Stomach (tissue), 19 donors: ENCODE data around the gene VN1R5. TPM values are rescaled to one million over a fixed set of nuclear protein-coding genes. Genes with fewer than 3 reads are reported as not detected.
"Not testable (repeated sequence)": the region's sequence is repeated elsewhere in the genome, so short reads cannot be mapped to it uniquely, and the experiment has no call there.

Experiments used
- DNase-seq, 2 donors: peaks; one replicate each; pipeline versions ENCODE4 v3.0.0 to v3.0.0-alpha.2; 2013 to 2019
- H3K27ac ChIP-seq, 5 donors: fragments of 200-600 bp in 4 of 5; sonication (generic) in 4 of 5; one replicate each; pipeline ENCODE4 v1.5.1; 2013 to 2019; ENCODE audit warnings: mild to moderate bottlenecking in 1 of 5, moderate library complexity in 1 of 5
- H3K27me3 ChIP-seq, 3 donors: fragments of 200-600 bp; sonication (generic); one replicate each; pipeline ENCODE4 v1.5.1; 2017 to 2019; ENCODE audit warnings: mixed run types in 1 of 3
- H3K36me3 ChIP-seq, 4 donors: fragments of 200-600 bp; sonication (generic); 1 replicate in 3 of 4; 2 replicates in 1 of 4; pipeline ENCODE4 v1.5.1; 2016 to 2019
- H3K4me1 ChIP-seq, 4 donors: fragments of 200-600 bp; sonication (generic); one replicate each; pipeline ENCODE4 v1.5.1; 2016 to 2019
- H3K4me3 ChIP-seq, 4 donors: fragments of 200-600 bp; sonication (generic) in 3 of 4; one replicate each; pipeline ENCODE4 v1.5.1; 2016 to 2019; ENCODE audit warnings: mild to moderate bottlenecking in 1 of 4
- H3K9me3 ChIP-seq, 4 donors: fragments of 200-600 bp; sonication (generic); one replicate each; pipeline ENCODE4 v1.5.1; 2016 to 2019
- CTCF ChIP-seq, 7 experiments: fragments of 450-650 bp in 4 of 7; fragments of 200-600 bp in 3 of 7; sonication (generic) in 3 of 7; IDR thresholded peaks; one replicate each; pipeline ENCODE4 v1.5.1; 2016 to 2019; ENCODE audit warnings: antibody characterized with exemption in 7 of 7, control low read depth in 2 of 7, mild to moderate bottlenecking in 1 of 7
- EP300 ChIP-seq: sonication (generic); formaldehyde crosslinking; IDR thresholded peaks from one replicate; pipeline ENCODE4 v1.6.1; 2017; ENCODE audit warnings: antibody characterized with exemption
- POLR2A ChIP-seq, 4 donors: fragments of 450-650 bp; IDR thresholded peaks; one replicate each; pipeline ENCODE4 v1.6.1; 2016; ENCODE audit warnings: antibody characterized with exemption in 4 of 4, control low read depth in 2 of 4, mild to moderate bottlenecking in 1 of 4, moderate library complexity in 1 of 4
- POLR2AphosphoS5 ChIP-seq, 3 donors: sonication (generic); formaldehyde crosslinking; IDR thresholded peaks; one replicate each; pipeline ENCODE4 v1.6.1; 2016; ENCODE audit warnings: antibody characterized with exemption in 3 of 3
- WGBS, 5 donors: extraction: QIAGEN DNeasy Blood & Tissue Kit in 3 of 5; methylation state at CpG; one replicate each; pipeline versions ENCODE4 v1.1.5 to v1.1.7; 2013 to 2018; 5-methylcytosine and 5-hydroxymethylcytosine counted together
- intact Hi-C: fragments of 100-400 bp; cut with DNase I; formaldehyde crosslinking; loops from one replicate; pipeline ENCODE4 v1.15.1; 2023; ENCODE audit warnings: low total_unique reads
- long read RNA-seq, 10 donors: transcript quantifications; one replicate each; lab custom pipeline, GENCODE V29; 2026
- polyA plus RNA-seq, 3 donors: library from polyadenylated mRNA; stranded (reverse); fragments of 200-250 nt; gene quantifications; one replicate each; pipeline ENCODE4 v1.2.3, GENCODE V29; 2013
- total RNA-seq, 5 donors: library from RNA; depleted of rRNA; stranded (reverse); fragments of >200 nt; gene quantifications; one replicate each; pipeline versions ENCODE4 v1.1.0 to v1.2.3, GENCODE V29; 2014 to 2016
- donor health status: healthy with polysubstance abuse.
- donor health status: Bipolar disorder and iron deficiency.
- donor health status: healthy.

Gene VN1R5
- total RNA-seq (not detected), polyA plus RNA-seq (not detected)
- long read RNA-seq, donor 1 = 0 reads
- long read RNA-seq, donor 2 = 0 reads
- long read RNA-seq, donor 3 = 0 reads
- long read RNA-seq, donor 4 = 0 reads
- long read RNA-seq, donor 5 = 0 reads
- long read RNA-seq, donor 6 = 0 reads
- long read RNA-seq, donor 7 = 0 reads
- long read RNA-seq, donor 8 = 0 reads
- long read RNA-seq, donor 9 = 0 reads
- long read RNA-seq, donor 10 = 0 reads

- intact Hi-C loops, H3K4me3 ChIP-seq, H3K27me3 ChIP-seq, H3K27ac ChIP-seq, H3K36me3 ChIP-seq, H3K4me1 ChIP-seq, H3K9me3 ChIP-seq, DNase-seq: not testable (repeated sequence)
- 79 to 92% (median 84%) methylated on average over 1 of the region's 1 CpG for WGBS, 5 donors
These were observed at the start of gene VN1R5 for GRCh38 chr1:247255772-247256171. TSS of gene VN1R5 (plus strand) at chr1:247256072.

- H3K4me1 ChIP-seq = peaks cover 11 to 35% (median 34%) of the 10 kb centered on the region in 4 donors
- no peak for DNase-seq
- no peak overlapping the region for H3K27ac ChIP-seq
- peak overlapping the region; percentile 75 to 95 (median 88) for H3K4me3 ChIP-seq
- H3K9me3 ChIP-seq = no peaks in the 10 kb centered on the region
- H3K36me3 ChIP-seq = peaks cover 0 to 13% (median 8%) of the 10 kb centered on the region in 4 donors
- TF ChIP-seq EP300 = no peak
- TF ChIP-seq POLR2A (IDR thresholded peaks at IDR 0.05) = no peak
- no peak for TF ChIP-seq POLR2AphosphoS5 (IDR thresholded peaks at IDR 0.05)
- TF ChIP-seq CTCF (IDR thresholded peaks at IDR 0.05) = no peak
- H3K27me3 ChIP-seq = no peaks in the 10 kb centered on the region
- 31 to 44% (median 42%) methylated on average over 2 of the region's 2 CpGs for WGBS, 5 donors
- intact Hi-C loops = no loop called here
These were observed 46.5 kb upstream of the VN1R5 start for GRCh38 chr1:247209396-247209795.

- H3K4me3 ChIP-seq = peak overlapping the region; percentile 75 to 95 (median 88)
- WGBS, 5 donors = 2 to 5% (median 3%) methylated on average over 5 of the region's 5 CpGs
- H3K9me3 ChIP-seq = no peaks in the 10 kb centered on the region
- H3K36me3 ChIP-seq = peaks cover 0 to 13% (median 8%) of the 10 kb centered on the region in 4 donors
- H3K4me1 ChIP-seq = peaks cover 11 to 35% (median 31%) of the 10 kb centered on the region in 4 donors
- H3K27ac ChIP-seq = peak overlapping the region; percentile 89 to 98 (median 93)
- DNase-seq = no peak
- intact Hi-C loops = loop anchor here (10.0 kb wide), 1 partner anchor 95 kb away; no protein-coding TSS in a partner anchor
- TF ChIP-seq CTCF (IDR thresholded peaks at IDR 0.05) (no peak), EP300 (no peak), POLR2AphosphoS5 (IDR thresholded peaks at IDR 0.05) (no peak), POLR2A (IDR thresholded peaks at IDR 0.05) (no peak)
- H3K27me3 ChIP-seq = no peaks in the 10 kb centered on the region
These were observed 45.9 kb upstream of the VN1R5 start for GRCh38 chr1:247210062-247210375.

- TF ChIP-seq POLR2A (IDR thresholded peaks at IDR 0.05) = peak in 2 of 4 donors; percentile 37 to 53
- TF ChIP-seq POLR2AphosphoS5 (IDR thresholded peaks at IDR 0.05) = peak; percentile 42 to 93 (median 84)
- no peak for TF ChIP-seq CTCF (IDR thresholded peaks at IDR 0.05)
- TF ChIP-seq EP300 = no peak
- no peaks in the 10 kb centered on the region for H3K27me3 ChIP-seq
- peak overlapping the region; percentile 75 to 95 (median 88) for H3K4me3 ChIP-seq
- H3K4me1 ChIP-seq = peaks cover 11 to 35% (median 29%) of the 10 kb centered on the region in 4 donors
- WGBS, 5 donors = 0% methylated on average over 25 to 49 of the region's 49 CpGs
- H3K36me3 ChIP-seq = peaks cover 0 to 12% (median 7%) of the 10 kb centered on the region in 4 donors
- H3K9me3 ChIP-seq = no peaks in the 10 kb centered on the region
- peak overlapping the region; percentile 89 to 98 (median 93) for H3K27ac ChIP-seq
- DNase-seq = peak; percentile 98 to 99
- intact Hi-C loops = loop anchor here (10.0 kb wide), 1 partner anchor 96 kb away; no protein-coding TSS in a partner anchor
These were observed 45.3 kb upstream of the VN1R5 start for GRCh38 chr1:247210376-247211117.
